ENCODE results near the gene FAM120AOS.
"Not testable (repeated sequence)": the region's sequence is repeated elsewhere in the genome, so short reads cannot be mapped to it uniquely, and the experiment has no call there.

FAM120AOS gene

GRCh38 chr9:93466416-93467061 lies 13.2 kb upstream of the FAM120AOS start:
- no peak for DNase-seq

DNA sequence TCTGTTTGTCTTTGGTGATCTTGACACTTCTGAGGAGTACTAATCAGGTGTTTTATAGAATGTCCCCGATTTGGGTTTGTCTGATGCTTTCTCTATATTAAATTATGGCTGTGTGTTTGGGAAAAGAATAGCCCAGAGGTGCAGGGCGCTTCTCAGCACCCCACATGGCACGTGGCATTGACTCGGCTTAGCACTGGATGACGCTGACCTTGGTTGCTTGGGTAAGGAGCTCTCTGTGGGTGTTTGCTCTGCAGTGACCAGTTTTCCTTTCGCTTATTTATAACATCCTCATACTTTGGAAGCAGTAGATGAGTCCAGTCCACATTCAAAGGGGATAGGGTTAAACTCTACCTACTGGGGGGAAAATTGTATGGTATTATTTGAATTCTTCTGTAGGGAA lies 12.5 kb upstream of the FAM120AOS start:
- DNase-seq = no peak

- DNase-seq = no peak
These were observed 11.5 kb upstream of the FAM120AOS start for GRCh38 chr9:93464876-93465275.

DNA sequence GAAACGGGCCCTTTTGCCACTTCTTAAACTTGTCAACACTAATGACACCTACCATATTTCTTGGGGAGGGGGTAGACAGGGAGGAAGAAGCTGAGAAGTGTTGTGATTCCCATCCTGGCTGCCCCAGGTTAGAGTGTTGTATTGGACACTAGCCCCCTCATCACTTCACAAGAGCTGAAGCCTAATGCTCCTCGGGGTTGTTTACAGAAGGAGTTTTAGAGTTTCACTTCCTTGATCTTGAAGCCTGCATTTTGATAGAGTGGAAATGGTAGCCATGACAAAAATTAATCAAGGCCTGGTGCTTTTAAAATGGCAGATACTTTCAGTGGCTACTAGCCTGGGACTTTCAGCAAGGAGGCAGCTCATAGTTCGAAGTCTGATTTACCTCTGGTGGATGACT lies 11.0 kb upstream of the FAM120AOS start:
- no peak for DNase-seq

GRCh38 chr9:93463638-93464248 lies 10.4 kb upstream of the FAM120AOS start:
- no peak for DNase-seq

DNA sequence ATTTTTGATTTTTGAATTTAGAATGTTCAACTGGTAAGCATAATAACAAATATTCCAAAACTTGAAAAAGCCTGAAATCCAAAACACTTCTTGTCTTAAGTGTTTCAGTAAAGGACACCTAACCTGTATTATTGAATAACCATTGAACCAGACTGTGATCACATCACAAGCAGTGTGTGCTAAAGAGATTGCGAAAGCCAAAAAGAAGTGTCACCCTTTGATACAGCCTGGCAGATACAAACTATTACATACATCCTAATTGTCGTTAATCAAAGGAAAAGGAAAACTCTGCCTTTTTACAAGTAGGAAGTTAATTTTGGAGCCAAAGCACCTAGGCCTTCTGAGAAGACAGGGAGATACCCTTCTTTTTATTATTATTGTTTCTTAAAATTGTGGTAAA lies 8.4 kb upstream of the FAM120AOS start:
- no peak for DNase-seq

GRCh38 chr9:93461414-93461743 lies 8.0 kb upstream of the FAM120AOS start:
- no peak for DNase-seq

DNA sequence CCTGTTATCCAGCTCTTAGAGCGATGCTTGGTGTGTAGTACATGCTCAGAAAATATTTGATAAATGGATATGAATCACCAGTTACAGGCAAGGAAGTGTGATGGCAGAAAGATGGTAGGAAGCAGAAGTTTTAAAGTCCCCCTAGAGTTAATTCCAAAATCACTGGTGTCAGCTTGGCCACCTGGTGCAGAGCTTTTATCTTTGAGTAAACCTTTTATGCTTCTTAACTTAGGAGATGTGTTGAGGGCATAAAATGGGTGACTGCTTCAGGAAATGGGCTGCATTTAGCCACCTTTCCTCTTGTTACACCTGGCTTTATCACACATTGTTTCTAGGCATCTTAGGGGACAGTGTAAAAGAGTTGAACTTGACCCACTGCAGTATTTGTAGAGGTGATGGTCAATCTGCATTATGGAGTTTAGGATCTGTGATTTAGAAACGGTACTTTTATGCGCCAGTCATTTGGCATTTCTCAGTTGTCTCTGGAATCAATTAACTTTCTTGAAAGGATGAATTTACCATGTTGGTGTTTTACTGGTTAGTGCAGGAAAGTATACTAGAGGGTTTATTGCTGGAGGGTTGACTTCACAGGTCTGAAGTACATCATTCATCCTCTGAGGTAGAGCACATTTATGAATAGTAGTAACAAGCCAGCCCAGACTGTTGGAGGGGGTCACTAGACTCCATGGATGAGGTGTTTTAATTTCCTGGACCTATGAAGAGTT lies 7.5 kb upstream of the FAM120AOS start:
- DNase-seq = no peak

GRCh38 chr9:93459432-93459847 lies 6.1 kb upstream of the FAM120AOS start:
- DNase-seq = no peak

GRCh38 chr9:93458712-93459111 lies 5.3 kb upstream of the FAM120AOS start:
- no peak for DNase-seq

DNA sequence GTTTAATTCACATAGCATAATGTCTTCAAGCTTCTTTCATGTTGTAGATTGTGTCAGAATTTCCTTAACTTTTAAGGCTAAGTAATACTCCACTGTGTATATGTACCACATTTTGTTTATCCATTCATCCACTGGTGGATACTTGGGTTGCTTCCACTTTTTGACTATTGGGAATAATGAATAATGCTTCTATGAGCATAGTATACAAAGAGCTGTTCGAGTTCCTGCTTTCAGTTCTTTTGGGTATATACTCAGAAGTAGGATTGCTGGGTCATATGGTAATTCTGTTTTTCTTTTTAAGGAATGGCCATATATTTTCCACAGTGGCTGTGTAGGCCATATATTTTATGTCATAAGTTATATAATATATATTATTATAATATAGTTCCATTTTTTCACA lies 3.6 kb upstream of the FAM120AOS start:
- DNase-seq = no peak

DNA sequence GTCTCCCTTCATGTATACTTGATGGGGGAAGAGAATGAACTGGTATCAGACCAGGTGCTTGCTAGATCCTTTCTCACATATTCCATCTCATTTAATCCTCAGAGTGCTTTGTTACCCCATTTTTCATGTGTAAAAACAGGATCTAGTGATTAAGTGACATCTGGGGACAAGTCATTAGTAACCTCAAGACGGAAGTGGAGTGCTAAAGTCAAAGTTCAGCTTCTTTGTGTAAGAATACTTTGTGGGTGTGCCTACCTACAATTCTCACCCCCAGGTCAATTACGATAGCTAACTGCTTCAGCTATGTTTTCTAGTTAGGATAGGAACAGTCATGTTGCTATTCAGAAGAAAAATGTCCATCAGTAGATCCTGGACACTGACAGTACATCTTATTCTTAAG lies 3.1 kb upstream of the FAM120AOS start:
- no peak for DNase-seq

DNA sequence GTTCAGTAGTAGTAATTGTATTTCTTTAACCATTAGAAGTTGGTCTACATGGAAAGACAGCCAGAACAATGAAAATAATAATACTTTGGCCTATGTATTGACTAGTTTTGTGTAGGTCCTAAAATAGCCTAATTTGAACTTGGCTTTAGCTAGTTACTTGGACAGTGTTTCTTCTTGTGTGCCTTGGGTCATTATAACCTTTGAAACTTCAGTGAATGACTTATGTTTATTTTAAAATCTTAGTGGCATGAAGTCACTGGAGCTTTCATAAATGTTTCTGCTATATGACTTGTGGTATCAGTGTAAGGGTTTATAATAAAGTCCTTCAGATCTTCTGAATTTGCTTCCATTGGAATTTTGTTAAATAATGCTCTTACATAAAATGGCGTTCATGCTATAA lies 2.6 kb upstream of the FAM120AOS start:
- no peak for DNase-seq

GRCh38 chr9:93452710-93453046 lies 703 bp downstream of the FAM120AOS start:
- no peak for DNase-seq

DNA sequence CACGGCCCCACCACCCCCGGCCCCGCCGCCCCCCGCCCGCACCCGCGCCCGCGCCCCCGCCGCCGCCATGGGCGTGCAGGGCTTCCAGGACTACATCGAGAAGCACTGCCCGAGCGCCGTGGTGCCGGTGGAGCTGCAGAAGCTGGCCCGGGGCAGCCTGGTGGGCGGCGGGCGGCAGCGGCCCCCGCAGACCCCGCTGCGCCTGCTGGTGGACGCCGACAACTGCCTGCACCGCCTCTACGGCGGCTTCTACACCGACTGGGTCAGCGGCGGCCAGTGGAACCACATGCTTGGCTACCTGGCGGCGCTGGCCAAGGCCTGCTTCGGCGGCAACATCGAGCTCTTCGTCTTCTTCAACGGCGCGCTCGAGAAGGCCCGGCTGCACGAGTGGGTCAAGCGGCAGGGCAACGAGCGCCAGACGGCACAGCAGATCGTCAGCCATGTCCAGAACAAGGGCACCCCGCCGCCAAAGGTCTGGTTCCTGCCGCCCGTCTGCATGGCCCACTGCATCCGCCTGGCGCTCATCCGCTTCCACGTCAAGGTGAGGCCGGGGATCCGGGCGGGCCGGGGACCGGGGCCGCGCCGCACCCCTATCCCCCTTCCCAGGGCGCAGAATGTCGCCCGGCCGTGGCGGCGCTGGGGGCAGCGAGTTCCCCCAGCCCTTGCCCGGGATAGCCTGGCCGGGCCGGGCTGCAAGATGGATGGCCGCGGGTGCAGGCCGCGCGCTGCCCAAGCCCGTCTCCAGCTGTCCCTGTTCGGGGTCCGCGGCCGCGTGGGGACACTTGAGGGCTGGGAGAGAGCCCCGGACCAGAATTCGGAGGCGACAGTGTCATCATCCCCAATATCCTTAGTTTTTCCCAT lies 1.3 kb downstream of the FAM120AOS start:
- DNase-seq = peak in 3 of 4 experiments; percentile 9 to 26 (median 24)

DNA sequence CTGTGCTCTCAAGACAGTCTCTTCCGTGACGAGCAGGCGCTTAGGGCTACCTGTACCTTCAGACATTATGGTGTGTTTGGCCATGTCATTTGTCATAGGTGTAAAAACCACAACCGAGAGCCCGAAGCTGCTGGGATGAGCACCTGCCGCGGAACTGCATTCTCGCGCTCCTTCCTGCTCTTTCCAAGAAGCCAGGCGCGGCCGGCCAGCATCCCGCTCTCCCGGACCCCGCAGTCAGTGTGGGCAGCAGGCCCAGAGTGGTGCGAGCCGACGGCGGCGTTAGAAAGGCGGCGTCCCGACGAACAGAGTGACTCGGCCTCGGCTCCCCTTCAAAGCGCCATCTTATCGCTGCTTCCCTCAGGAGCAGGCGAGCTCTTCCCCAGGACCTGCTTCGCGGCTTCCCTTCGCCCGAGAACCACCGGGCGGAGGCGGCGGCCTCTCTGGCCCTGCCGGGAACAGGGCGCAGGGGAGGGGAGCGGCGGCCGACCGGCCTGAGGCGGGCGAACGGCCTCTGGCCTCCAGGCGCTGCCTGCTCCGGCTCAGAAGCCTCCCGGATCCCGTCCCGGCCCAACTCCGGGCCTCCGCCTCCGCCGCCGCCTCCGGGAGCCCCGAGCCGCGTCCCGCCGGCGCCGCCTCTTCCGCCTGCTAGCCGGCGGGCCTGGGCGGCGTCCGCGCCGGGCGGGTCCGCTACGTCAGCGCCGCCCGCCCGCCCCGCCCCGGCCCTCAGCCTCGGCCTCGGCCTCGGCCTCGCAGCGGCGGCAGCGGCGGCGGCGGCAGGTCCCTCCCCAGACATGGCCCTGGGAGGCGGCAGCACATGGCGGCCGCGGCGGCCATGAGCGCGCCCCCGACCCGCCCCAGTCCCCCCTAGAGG lies 2.2 kb downstream of the FAM120AOS start, which contains the start of gene FAM120A:
TSS of gene FAM120A (plus strand) at position 741 of the 871 bp plus-strand sequence. CDS start 231 bp downstream, outside the sequence.
- peak; percentile 40 to 74 (median 54) for DNase-seq

GRCh38 chr9:93447655-93448054 lies 5.7 kb downstream of the FAM120AOS start:
- no peak for DNase-seq

DNA sequence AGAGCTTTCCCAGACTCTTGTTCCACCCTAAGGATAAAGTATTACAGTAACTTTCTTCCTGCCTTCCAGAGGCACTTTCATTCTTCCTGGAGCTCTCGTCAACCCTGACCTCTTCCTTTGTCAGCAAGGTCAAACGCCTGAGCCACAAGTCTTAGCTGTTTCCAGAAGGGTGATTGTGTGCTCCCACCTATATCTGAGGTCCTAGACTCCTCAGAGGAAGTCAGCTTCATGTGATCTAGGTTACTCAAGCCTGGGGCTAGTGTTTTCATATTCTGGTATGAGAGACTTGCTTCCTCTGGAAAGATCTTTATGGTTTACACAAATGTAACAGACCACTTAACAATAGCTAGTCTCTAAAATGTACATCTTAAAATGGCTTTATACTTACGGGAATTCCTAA lies 7.3 kb downstream of the FAM120AOS start:
- DNase-seq = no peak

DNA sequence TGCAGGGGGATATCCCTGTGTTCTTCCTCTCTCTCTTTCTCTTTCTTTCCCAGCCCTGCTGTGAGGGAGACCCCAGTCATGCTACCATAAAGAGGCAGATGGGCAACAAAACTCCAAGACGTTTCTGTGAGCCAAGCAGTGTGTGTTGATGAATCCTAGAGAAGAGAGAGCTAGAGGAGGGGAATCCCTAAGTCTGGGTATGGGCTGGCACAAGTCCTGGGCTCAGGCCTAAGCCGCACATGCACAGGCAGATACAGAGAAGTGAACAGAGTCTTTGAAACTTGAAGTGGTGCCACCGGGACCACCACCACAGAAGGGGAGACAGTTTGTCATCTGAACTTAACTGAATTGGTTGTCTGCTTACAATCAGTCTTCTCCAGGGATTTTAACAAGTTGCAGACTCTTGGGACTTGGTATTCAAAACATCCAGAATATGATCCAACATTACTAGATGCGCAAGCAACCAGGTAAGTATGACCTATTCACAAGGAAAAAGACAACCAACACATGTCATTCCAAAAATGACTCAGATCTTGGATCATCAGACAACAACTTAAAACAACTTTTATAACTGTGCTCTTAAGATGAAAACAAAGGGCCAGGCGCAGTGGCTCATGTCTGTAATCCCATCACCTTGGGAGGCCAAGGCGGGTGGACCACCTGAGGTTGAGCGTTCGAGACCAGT lies 12.3 kb downstream of the FAM120AOS start:
- no peak for DNase-seq

DNA sequence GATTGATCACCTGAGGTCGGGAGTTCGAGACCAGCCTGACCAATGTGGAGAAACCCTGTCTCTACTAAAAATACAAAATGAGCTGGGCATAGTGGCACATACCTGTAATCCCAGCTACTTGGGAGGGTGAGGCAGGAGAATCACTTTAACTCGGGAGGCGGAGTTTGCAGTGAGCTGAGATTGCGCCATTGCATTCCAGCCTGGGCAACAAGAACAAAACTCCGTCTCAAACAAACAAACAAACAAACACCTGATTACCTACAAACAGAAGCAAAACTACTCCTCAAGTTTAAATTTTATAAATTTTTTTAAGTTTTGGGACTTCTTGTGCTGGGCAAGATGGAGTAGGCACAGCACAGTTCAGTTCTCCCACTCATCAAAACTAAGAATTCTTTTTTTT lies 14.1 kb downstream of the FAM120AOS start:
- DNase-seq = not testable (repeated sequence)

- no peak for DNase-seq
These were observed 15.4 kb downstream of the FAM120AOS start for GRCh38 chr9:93437996-93438395.

Data from activated CD4-positive, CD25-positive, alpha-beta regulatory T cell (primary cell).